GM12801 (cell line): ENCODE measurements around the gene RPGRIP1L.

ENCODE experiments used
- TF ChIP-seq, protein P1 (sequence below): IDR thresholded peaks from one replicate; pipeline ENCODE4 v1.5.1; 2011; ENCODE audit warnings: control low read depth; ENCODE audit not compliant: insufficient read length; ENCODE audit errors: extremely low read depth

Gene RPGRIP1L

GRCh38 chr16:53712065-53712464, 8.4 kb upstream of the RPGRIP1L start:
- TF ChIP-seq, protein P1, sequence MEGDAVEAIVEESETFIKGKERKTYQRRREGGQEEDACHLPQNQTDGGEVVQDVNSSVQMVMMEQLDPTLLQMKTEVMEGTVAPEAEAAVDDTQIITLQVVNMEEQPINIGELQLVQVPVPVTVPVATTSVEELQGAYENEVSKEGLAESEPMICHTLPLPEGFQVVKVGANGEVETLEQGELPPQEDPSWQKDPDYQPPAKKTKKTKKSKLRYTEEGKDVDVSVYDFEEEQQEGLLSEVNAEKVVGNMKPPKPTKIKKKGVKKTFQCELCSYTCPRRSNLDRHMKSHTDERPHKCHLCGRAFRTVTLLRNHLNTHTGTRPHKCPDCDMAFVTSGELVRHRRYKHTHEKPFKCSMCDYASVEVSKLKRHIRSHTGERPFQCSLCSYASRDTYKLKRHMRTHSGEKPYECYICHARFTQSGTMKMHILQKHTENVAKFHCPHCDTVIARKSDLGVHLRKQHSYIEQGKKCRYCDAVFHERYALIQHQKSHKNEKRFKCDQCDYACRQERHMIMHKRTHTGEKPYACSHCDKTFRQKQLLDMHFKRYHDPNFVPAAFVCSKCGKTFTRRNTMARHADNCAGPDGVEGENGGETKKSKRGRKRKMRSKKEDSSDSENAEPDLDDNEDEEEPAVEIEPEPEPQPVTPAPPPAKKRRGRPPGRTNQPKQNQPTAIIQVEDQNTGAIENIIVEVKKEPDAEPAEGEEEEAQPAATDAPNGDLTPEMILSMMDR, result no peak

DNA sequence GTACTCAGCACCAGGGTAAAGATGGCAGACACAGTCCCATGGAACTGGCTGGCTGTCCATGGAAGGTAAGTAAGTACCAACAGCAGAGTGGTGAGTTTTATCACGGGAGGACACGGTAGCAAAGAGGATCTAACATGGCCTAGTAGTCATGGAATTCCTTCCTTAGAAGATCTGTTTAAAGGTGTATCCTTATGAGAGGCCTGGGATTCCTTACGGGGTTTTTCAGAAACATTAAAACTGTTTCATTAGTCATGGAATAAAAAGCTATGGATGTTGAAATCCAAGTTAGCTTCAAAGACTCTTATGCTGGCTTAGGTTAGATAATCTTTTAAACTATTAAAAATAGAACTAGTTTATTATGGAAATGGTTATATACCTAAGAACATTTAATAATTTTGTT, 7.7 kb upstream of the RPGRIP1L start:
- TF ChIP-seq, protein P1, result no peak

- TF ChIP-seq, protein P1, result no peak
Measured at GRCh38 chr16:53708490-53708889, 4.8 kb upstream of the RPGRIP1L start.

GRCh38 chr16:53707671-53708070, 4.0 kb upstream of the RPGRIP1L start:
- TF ChIP-seq, protein P1, result no peak

DNA sequence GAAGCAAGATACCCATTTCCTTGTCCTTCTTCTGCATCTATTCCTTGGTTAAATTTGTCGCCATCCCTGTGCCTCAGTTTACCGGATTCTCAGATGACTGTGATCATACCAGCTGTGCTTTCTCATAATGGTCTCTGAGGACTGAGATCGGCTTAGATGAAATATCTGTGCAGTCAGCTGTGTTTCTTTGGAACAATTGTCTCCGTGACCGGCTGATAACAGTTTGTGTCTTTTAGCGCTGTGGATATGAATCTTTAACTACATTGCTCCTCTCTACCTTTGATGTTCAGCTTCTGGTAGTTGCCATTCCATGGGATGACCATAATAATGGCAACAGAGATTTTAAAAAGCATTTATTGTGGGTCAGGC, 770 bp upstream of the RPGRIP1L start:
- TF ChIP-seq, protein P1, result no peak

GRCh38 chr16:53695070-53695469, 8.6 kb downstream of the RPGRIP1L start:
- TF ChIP-seq, protein P1, result no peak

DNA sequence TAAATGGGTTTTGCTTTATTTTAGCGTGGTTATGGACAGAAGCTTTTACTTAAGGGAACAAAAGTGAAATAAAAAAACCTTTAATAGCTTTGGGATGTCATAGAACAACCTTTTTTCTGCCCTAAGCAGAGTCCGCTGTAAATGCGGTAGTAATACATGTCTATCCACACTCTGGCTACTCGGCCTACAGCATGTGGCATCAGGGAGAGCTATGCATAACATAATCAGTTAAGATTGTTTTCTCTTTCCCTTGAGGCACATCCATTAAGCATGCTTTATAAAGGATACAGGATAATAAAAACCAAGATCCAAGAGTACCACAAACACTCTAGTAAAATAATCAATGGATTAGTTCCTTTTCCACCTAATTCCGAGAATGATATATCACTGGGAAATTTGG, 10.3 kb downstream of the RPGRIP1L start:
- TF ChIP-seq, protein P1, result no peak

DNA sequence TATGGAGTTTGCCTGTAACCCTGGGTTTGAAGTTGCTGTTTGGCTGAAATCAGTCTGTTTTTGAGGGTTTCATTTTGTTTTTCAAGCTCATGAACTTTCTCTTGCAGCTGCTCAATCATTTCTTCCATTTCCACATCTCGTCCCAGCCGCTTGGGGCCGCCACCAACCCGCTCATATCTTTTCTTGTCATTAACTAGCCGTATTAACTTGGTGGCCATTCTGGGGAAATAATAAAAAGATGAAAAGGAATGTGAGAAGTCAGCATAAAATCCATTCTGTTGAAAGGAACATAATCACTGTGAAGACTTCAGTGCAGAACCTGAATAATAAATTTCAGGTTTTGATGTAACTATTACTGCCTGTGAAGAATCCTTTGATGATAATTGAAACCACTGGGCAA, 11.5 kb downstream of the RPGRIP1L start:
- TF ChIP-seq, protein P1, result no peak
